ENCODE results near the gene TTC23. TPM values are rescaled to one million over a fixed set of nuclear protein-coding genes. Genes with fewer than 3 reads are reported as not detected.
A peak's percentile ranks its signal among the peaks of the same experiment; 100 is the strongest.

The TTC23 gene
- total RNA-seq, 2 donors from 2014 or later, result 0.67 to 2.5 TPM

GRCh38 chr15:99232740-99233139, 16.6 kb downstream of the TTC23 start:
- Mint-ChIP-seq H3K9me3 (no peaks in the 10 kb centered on the region), H3K27ac (no peak overlapping the region), H3K27me3 (peaks cover 7% of the 10 kb centered on the region), H3K4me1 (no peaks in the 10 kb centered on the region), H3K36me3 (ENCODE audit: low read depth) (no peaks in the 10 kb centered on the region), H3K4me3 (no peak overlapping the region)
- ATAC-seq (replicated peaks), result no peak

GRCh38 chr15:99230867-99231266, 18.5 kb downstream of the TTC23 start:
- Mint-ChIP-seq H3K36me3 (ENCODE audit: low read depth) (no peaks in the 10 kb centered on the region), H3K4me1 (no peaks in the 10 kb centered on the region), H3K27ac (no peak overlapping the region), H3K4me3 (no peak overlapping the region), H3K27me3 (no peaks in the 10 kb centered on the region), H3K9me3 (no peaks in the 10 kb centered on the region)
- ATAC-seq (replicated peaks), result no peak

GRCh38 chr15:99228120-99228770, 21.1 kb downstream of the TTC23 start:
- no peak overlapping the region for H3K4me3 Mint-ChIP-seq
- no peak for ATAC-seq (replicated peaks)
- no peak overlapping the region for H3K27ac Mint-ChIP-seq
- H3K27me3 Mint-ChIP-seq, result no peaks in the 10 kb centered on the region
- no peaks in the 10 kb centered on the region for H3K9me3 Mint-ChIP-seq
- no peaks in the 10 kb centered on the region for H3K4me1 Mint-ChIP-seq
- no peaks in the 10 kb centered on the region for H3K36me3 Mint-ChIP-seq (ENCODE audit: low read depth)

DNA sequence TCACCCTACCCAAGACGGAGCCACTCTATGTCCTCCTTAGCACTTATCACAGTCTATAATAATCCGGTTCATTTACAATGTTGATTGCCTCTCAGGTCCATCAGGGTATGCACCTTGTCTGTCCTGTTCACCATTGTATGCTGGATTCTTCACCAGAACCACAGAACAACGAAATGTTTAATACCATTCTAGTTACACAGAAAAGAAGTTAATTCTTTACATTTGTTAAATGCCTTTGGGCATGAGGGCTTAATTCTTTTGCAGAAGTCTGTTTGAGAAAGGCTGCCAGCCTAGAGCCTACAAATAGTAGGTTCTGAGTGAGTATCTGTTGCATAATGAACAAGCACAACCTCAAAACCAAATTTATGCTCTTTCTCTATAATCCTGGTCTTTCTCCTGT, 22.6 kb downstream of the TTC23 start:
- Mint-ChIP-seq H3K27ac (no peak overlapping the region), H3K4me3 (no peak overlapping the region), H3K36me3 (ENCODE audit: low read depth) (no peaks in the 10 kb centered on the region), H3K27me3 (no peaks in the 10 kb centered on the region), H3K4me1 (no peaks in the 10 kb centered on the region), H3K9me3 (no peaks in the 10 kb centered on the region)
- ATAC-seq (replicated peaks), result no peak

GRCh38 chr15:99224372-99225214, 24.8 kb downstream of the TTC23 start:
- no peaks in the 10 kb centered on the region for H3K9me3 Mint-ChIP-seq
- H3K4me1 Mint-ChIP-seq, result no peaks in the 10 kb centered on the region
- H3K27ac Mint-ChIP-seq, result no peak overlapping the region
- ATAC-seq (replicated peaks), result no peak
- H3K27me3 Mint-ChIP-seq, result no peaks in the 10 kb centered on the region
- H3K4me3 Mint-ChIP-seq, result no peak overlapping the region
- no peaks in the 10 kb centered on the region for H3K36me3 Mint-ChIP-seq (ENCODE audit: low read depth)

DNA sequence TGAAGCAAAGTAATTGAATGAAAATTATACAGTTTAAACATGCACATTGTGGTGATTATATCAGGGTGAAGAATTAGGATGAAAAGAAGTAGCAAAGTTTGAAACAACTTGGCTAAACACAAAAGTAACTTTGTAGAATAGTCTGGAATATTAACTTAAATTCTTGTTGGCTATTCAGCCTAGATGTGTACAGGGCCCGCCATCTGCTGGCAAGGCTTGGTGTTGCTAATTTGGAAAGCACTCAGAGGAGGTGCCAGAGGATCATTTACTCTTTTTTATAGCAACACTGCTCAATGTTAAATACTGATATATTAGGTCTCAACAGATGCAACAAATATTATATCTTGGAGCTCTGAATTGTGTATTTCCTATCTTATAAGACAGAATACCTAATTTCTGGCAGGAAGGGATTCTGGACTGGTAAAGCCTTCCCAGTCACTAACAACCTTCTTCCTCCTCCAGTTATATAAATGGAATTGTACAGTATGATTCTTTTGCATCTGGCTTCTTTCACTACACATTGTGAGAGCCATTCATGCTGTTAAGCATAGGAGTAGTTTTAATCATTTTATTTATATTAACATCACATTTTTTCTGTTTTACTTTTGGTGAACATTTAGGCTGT, 36.1 kb downstream of the TTC23 start:
- Mint-ChIP-seq H3K4me1 (no peaks in the 10 kb centered on the region), H3K9me3 (no peaks in the 10 kb centered on the region), H3K27me3 (no peaks in the 10 kb centered on the region), H3K4me3 (no peak overlapping the region), H3K36me3 (ENCODE audit: low read depth) (no peaks in the 10 kb centered on the region), H3K27ac (no peak overlapping the region)
- ATAC-seq (replicated peaks), result peak; percentile 42

DNA sequence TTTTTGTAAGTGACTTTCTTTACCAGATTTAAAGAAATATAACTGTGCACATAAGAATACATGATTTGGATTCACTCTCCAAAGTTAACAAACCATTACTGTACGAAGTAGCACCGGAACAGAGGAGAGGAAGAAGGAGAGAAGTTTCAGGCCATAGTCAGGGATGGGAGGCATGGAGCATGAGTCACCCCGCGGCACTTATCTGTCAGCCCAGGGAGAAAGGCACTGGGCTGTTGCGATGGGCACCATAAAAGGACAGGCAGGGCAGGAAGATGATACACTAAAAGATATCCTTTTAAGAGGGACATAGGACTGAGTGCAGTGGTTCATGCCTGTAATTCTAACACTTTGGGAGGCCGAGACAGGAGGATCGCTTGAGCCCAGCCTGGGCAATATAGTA, 37.0 kb downstream of the TTC23 start:
- Mint-ChIP-seq H3K9me3 (no peaks in the 10 kb centered on the region), H3K4me1 (no peaks in the 10 kb centered on the region), H3K36me3 (ENCODE audit: low read depth) (no peaks in the 10 kb centered on the region), H3K27ac (no peak overlapping the region), H3K4me3 (no peak overlapping the region), H3K27me3 (no peaks in the 10 kb centered on the region)
- no peak for ATAC-seq (replicated peaks)

DNA sequence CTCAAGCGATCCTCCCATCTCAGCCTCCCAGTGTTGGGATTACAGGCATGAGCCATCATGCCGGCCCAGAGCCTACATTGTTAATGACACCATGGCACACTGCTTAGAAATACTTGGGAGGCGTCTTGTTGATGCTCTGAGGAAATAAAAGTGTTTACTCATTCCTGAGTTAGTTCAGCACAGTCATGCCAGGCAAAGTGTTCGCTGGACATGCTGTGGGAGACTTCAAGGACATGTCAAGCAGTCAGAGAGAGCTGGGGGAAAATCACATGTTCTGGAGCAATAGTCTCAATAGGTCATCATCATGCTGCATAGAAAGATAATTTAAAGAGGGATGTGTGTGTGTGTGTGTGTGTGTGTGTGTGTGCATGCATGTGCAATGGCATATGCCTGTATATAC, 37.5 kb downstream of the TTC23 start:
- H3K27ac Mint-ChIP-seq, result no peak overlapping the region
- H3K36me3 Mint-ChIP-seq (ENCODE audit: low read depth), result no peaks in the 10 kb centered on the region
- H3K27me3 Mint-ChIP-seq, result no peaks in the 10 kb centered on the region
- no peak overlapping the region for H3K4me3 Mint-ChIP-seq
- ATAC-seq (replicated peaks), result no peak
- H3K4me1 Mint-ChIP-seq, result no peaks in the 10 kb centered on the region
- no peaks in the 10 kb centered on the region for H3K9me3 Mint-ChIP-seq

DNA sequence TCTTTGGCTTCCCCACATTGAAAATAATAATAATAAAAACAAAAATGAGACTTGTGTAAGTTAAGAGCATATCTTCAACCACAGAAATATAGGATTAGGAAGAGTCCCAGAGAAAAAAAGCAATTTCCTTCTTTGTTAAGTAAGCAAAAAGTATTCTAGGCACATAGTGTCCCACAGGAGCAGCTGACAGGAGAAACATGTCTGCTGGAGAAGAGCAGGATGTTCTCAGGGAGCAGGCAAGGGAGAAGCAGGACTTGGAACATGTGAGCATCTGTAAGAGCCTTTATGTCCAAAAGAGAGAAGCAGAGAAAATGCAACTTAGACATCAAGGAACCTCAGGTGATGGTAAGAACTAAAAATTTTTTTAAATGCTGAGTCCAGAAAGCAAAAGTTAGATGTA, 39.0 kb downstream of the TTC23 start:
- Mint-ChIP-seq H3K9me3 (no peaks in the 10 kb centered on the region), H3K36me3 (ENCODE audit: low read depth) (no peaks in the 10 kb centered on the region), H3K27me3 (peaks cover 4% of the 10 kb centered on the region), H3K4me1 (no peaks in the 10 kb centered on the region), H3K4me3 (no peak overlapping the region), H3K27ac (no peak overlapping the region)
- ATAC-seq (replicated peaks), result no peak

DNA sequence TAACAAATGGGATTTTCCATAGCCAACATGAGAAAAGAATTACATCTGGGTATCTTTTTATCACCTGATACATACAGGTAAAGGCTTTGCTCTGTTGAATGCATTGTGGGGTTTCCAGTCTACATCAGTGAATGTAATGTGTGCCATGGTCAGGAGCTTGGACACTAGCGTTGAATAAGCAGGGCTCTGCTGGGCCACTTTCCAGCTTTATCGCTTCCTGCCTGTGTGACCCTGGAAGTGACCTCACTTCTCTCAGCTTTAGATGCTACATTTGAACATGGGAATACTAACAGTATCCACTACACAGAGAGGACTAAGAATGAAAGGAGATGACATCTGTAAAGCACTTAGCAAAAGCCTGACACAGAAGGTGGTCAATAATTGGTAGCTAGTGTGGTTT, 40.1 kb downstream of the TTC23 start:
- no peak for ATAC-seq (replicated peaks)
- Mint-ChIP-seq H3K4me3 (no peak overlapping the region), H3K4me1 (no peaks in the 10 kb centered on the region), H3K27ac (no peak overlapping the region), H3K27me3 (peaks cover 4% of the 10 kb centered on the region), H3K36me3 (ENCODE audit: low read depth) (no peaks in the 10 kb centered on the region), H3K9me3 (no peaks in the 10 kb centered on the region)

GRCh38 chr15:99207672-99208071, 41.7 kb downstream of the TTC23 start:
- H3K9me3 Mint-ChIP-seq, result no peaks in the 10 kb centered on the region
- no peak overlapping the region for H3K4me3 Mint-ChIP-seq
- no peak overlapping the region for H3K27ac Mint-ChIP-seq
- H3K4me1 Mint-ChIP-seq, result no peaks in the 10 kb centered on the region
- ATAC-seq (replicated peaks), result no peak
- H3K36me3 Mint-ChIP-seq (ENCODE audit: low read depth), result no peaks in the 10 kb centered on the region
- H3K27me3 Mint-ChIP-seq, result peaks cover 4% of the 10 kb centered on the region

GRCh38 chr15:99202176-99202552, 47.2 kb downstream of the TTC23 start:
- H3K4me3 Mint-ChIP-seq, result no peak overlapping the region
- H3K27me3 Mint-ChIP-seq, result peaks cover 4% of the 10 kb centered on the region
- H3K4me1 Mint-ChIP-seq, result no peaks in the 10 kb centered on the region
- no peak for ATAC-seq (replicated peaks)
- H3K27ac Mint-ChIP-seq, result no peak overlapping the region
- no peaks in the 10 kb centered on the region for H3K36me3 Mint-ChIP-seq (ENCODE audit: low read depth)
- no peaks in the 10 kb centered on the region for H3K9me3 Mint-ChIP-seq

DNA sequence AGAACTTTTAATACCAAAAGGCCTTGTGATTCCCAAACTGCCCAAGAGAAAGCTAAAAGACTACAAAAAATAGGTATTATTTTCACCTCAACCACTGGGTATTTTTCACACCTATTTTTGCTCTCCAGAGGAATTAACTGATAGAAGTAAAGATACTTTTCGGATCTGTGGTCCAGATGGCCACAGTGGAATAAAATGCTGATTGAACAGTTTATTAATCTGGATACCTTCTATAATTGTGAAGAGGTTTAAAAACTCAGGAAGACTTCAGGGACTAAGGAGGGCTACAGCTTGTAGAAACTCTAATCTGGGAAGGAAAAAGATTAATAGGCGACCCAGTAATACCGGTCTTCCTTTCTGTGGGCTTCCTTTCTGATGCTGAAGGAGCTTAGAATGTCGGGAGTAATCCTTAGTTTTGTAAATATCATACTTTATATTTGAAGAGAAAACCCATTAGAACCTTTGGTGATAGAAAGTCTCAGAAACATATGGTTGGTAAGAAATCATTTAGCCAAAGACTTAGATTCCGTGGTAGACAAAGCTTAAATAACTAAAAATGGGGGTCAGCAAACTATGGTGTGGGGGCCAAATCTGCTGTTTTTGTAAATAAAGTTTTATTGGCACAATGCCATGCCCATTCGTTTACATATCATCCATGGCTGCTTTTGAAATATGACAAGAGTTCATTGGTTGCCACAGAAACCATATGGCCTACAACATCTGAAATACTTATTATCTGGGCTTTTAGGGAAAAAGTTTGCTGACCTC, 47.8 kb downstream of the TTC23 start:
- Mint-ChIP-seq H3K4me3 (no peak overlapping the region), H3K36me3 (ENCODE audit: low read depth) (no peaks in the 10 kb centered on the region), H3K27ac (no peak overlapping the region), H3K9me3 (no peaks in the 10 kb centered on the region), H3K27me3 (peaks cover 3% of the 10 kb centered on the region), H3K4me1 (no peaks in the 10 kb centered on the region)
- ATAC-seq (replicated peaks), result no peak

DNA sequence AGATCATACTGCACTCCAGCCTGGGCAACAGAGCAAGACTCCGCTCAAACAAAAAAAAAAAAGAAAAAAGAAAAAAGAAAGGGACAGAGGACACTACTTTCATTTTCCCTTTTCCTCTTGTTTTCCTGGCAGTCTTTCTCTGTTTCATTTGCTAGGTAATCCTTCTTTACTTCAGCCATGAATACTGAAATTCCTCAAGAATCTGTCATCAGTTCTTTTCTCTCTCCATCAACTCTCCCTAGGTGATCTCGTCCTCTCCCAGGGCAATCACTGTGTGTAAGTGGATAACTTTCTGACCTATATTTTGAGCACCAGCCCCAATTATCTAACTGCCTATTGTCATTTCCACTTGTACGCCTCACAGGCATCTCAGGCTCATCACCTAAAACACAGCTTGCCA, 51.5 kb downstream of the TTC23 start:
- Mint-ChIP-seq H3K9me3 (no peaks in the 10 kb centered on the region), H3K4me3 (no peak overlapping the region), H3K27ac (no peak overlapping the region), H3K27me3 (no peaks in the 10 kb centered on the region), H3K36me3 (ENCODE audit: low read depth) (no peaks in the 10 kb centered on the region), H3K4me1 (no peaks in the 10 kb centered on the region)
- no peak for ATAC-seq (replicated peaks)
